Spleen (tissue), 7 donors: Measurements from ENCODE around the gene GALNTL6.

Experiments used
- CTCF ChIP-seq, 11 experiments: fragments of 200-600 bp in 7 of 11; fragments of 450-650 bp in 4 of 11; sonication (generic) in 4 of 11; IDR thresholded peaks in 8 of 11; conservative IDR thresholded peaks in 3 of 11; 1 replicate in 7 of 11; 2 replicates in 4 of 11; pipeline versions ENCODE4 v1.4.0 to v1.8.0; 2016 to 2021; ENCODE audit warnings: antibody characterized with exemption in 11 of 11, inconsistent platforms in 4 of 11, mild to moderate bottlenecking in 1 of 11
- POLR2A ChIP-seq, 3 donors: fragments of 450-650 bp; IDR thresholded peaks; one replicate each; pipeline ENCODE4 v1.5.1; 2017; ENCODE audit warnings: antibody characterized with exemption in 3 of 3, mild to moderate bottlenecking in 1 of 3
- POLR2AphosphoS5 ChIP-seq, 3 donors: sonication (generic); formaldehyde crosslinking; IDR thresholded peaks; one replicate each; pipeline ENCODE4 v1.5.1; 2017; ENCODE audit warnings: antibody characterized with exemption in 3 of 3
- donor health status: DM: no; HTN: no; CAD: no; lungs with moderate emphysema.
- donor health status: DM: no; HTN: no; CAD: no.
- donor health status: DM: no; HTN: no; CAD: no.

GRCh38 chr4:172390331-172390730 is 577.1 kb downstream of the GALNTL6 start:
- TF ChIP-seq POLR2A (IDR thresholded peaks at IDR 0.05) (no peak), CTCF (IDR thresholded peaks at IDR 0.05 in 8 of 11, conservative IDR thresholded peaks at IDR 0.05 in 3 of 11) (no peak), POLR2AphosphoS5 (IDR thresholded peaks at IDR 0.05) (no peak)
